ENCODE data around the gene KRT77. TPM values are rescaled to one million over a fixed set of nuclear protein-coding genes. Genes with fewer than 3 reads are reported as not detected.
A peak's percentile ranks its signal among the peaks of the same experiment; 100 is the strongest.

Gene KRT77
- total and polyA plus RNA-seq, 10 of the 15 experiments (the other 5 are each of a cell fraction or from before 2014, with no cell fraction given), result not detected

- no peak for DNase-seq (ENCODE audit: low read depth, low spot score)
- ChIA-PET CTCF (no interaction called here), RAD21 (ENCODE audit: unreplicated experiment) (no interaction called here)
These were observed 57.3 kb downstream of the KRT77 start for GRCh38 chr12:52645982-52646381.

GRCh38 chr12:52645120-52645761, 58.1 kb downstream of the KRT77 start:
- WGBS (ENCODE audit: insufficient coverage, insufficient replicate concordance, low lambda C conversion rate, missing lambda C conversion rate), result 0% methylated on average over 7 of the region's 7 CpGs
- no peak overlapping the region for H3K27ac ChIP-seq (ENCODE audit: control insufficient read depth, insufficient read depth)
- H3K4me1 ChIP-seq (ENCODE audit: control insufficient read depth, insufficient read depth, low read length), result no peaks in the 10 kb centered on the region
- ATAC-seq (no peak), DNase-seq (ENCODE audit: low read depth, low spot score) (no peak), FAIRE-seq (no peak)
- H3K9ac ChIP-seq (ENCODE audit: control insufficient read depth, insufficient read depth, low read length), result no peak overlapping the region
- CTCF ChIA-PET, result interaction anchor here (0.6 kb wide), 1 partner anchor 320 kb away, joined by 3 read pairs; no protein-coding TSS in a partner anchor
- no peaks in the 10 kb centered on the region; the same call in 1 of the 2 replicates for H4K20me1 ChIP-seq (ENCODE audit: control insufficient read depth, insufficient read depth)
- peaks cover 2 to 3% of the 10 kb centered on the region in 2 experiments; a peak in 2 of 4 replicates for H3K27me3 ChIP-seq (replicated peaks in 1 of 2; ENCODE audit: control insufficient read depth in 2 of 2, insufficient read depth in 2 of 2, low read length in 1 of 2)
- intact Hi-C loops (cut with micrococcal nuclease; ENCODE audit: unreplicated experiment), result no loop called here
- SMC1A ChIA-PET (ENCODE audit: uncharacterized antibody, unreplicated experiment), result no interaction called here
- TF ChIP-seq E4F1 (IDR thresholded peaks at IDR 0.05; ENCODE audit: borderline replicate concordance, partially characterized antibody) (no peak), SMC3 (IDR thresholded peaks at IDR 0.05; ENCODE audit: borderline replicate concordance, low read length) (no peak)
- RAD21 ChIA-PET (ENCODE audit: unreplicated experiment), result no interaction called here
- in situ Hi-C loops (cut with MboI), result no loop called here
- H3K36me3 ChIP-seq (ENCODE audit: control insufficient read depth in 2 of 2, insufficient read depth in 2 of 2, low read length in 1 of 2), result no peaks in the 10 kb centered on the region
- H3K4me2 ChIP-seq (ENCODE audit: control insufficient read depth, insufficient read depth), result no peak overlapping the region
- H2AFZ ChIP-seq (ENCODE audit: control insufficient read depth, low read depth, low read length), result no peak overlapping the region
- no peak overlapping the region for H3K4me3 ChIP-seq
- no TSS peak for BruUV-seq (replicated peaks)
- H3K9me3 ChIP-seq (replicated peaks; ENCODE audit: control insufficient read depth, insufficient read depth, low read length), result no peaks in the 10 kb centered on the region
- POLR2A ChIA-PET, result no interaction called here
- no peaks in the 10 kb centered on the region for H3K79me2 ChIP-seq (ENCODE audit: control insufficient read depth, insufficient read depth, low read length)

More at GRCh38 chr12:52645982-52646381, 57.3 kb downstream of the KRT77 start:
- Histone ChIP-seq H2AFZ (ENCODE audit: control insufficient read depth, low read depth, low read length) (no peak overlapping the region), H3K36me3 (ENCODE audit: control insufficient read depth in 2 of 2, insufficient read depth in 2 of 2, low read length in 1 of 2) (no peaks in the 10 kb centered on the region), H3K4me2 (ENCODE audit: control insufficient read depth, insufficient read depth) (no peak overlapping the region), H3K27me3 (replicated peaks in 1 of 2; ENCODE audit: control insufficient read depth in 2 of 2, insufficient read depth in 2 of 2, low read length in 1 of 2) (peaks cover 2 to 3% of the 10 kb centered on the region in 2 experiments; a peak in 2 of 4 replicates), H3K79me2 (ENCODE audit: control insufficient read depth, insufficient read depth, low read length) (no peaks in the 10 kb centered on the region), H4K20me1 (ENCODE audit: control insufficient read depth, insufficient read depth) (no peaks in the 10 kb centered on the region; the same call in 1 of the 2 replicates), H3K9ac (ENCODE audit: control insufficient read depth, insufficient read depth, low read length) (no peak overlapping the region), H3K9me3 (replicated peaks; ENCODE audit: control insufficient read depth, insufficient read depth, low read length) (no peaks in the 10 kb centered on the region), H3K4me3 (no peak overlapping the region), H3K4me1 (ENCODE audit: control insufficient read depth, insufficient read depth, low read length) (no peaks in the 10 kb centered on the region), H3K27ac (ENCODE audit: control insufficient read depth, insufficient read depth) (no peak overlapping the region)
- 34% methylated on average over 4 of the region's 4 CpGs for WGBS (ENCODE audit: insufficient coverage, insufficient replicate concordance, low lambda C conversion rate, missing lambda C conversion rate)
- SMC1A ChIA-PET (ENCODE audit: uncharacterized antibody, unreplicated experiment), result no interaction called here
- FAIRE-seq (no peak), ATAC-seq (no peak)
- in situ Hi-C loops (cut with MboI) (no loop called here), intact Hi-C loops (cut with micrococcal nuclease; ENCODE audit: unreplicated experiment) (no loop called here)
- no TSS peak for BruUV-seq (replicated peaks)
- POLR2A ChIA-PET, result no interaction called here
- TF ChIP-seq SPI1 (IDR thresholded peaks at IDR 0.05; ENCODE audit: borderline replicate concordance, insufficient read depth, low read depth, low read length), result peak; percentile 36; the same call in 1 of the 2 replicates
- TF ChIP-seq NR2C1 (IDR thresholded peaks at IDR 0.05), result no peak
- TF ChIP-seq SMAD1 (IDR thresholded peaks at IDR 0.05; ENCODE audit: low read depth, partially characterized antibody), result no peak

Data from GM12878 (cell line).